ENCODE results near the gene CLEC2A.

DNA sequence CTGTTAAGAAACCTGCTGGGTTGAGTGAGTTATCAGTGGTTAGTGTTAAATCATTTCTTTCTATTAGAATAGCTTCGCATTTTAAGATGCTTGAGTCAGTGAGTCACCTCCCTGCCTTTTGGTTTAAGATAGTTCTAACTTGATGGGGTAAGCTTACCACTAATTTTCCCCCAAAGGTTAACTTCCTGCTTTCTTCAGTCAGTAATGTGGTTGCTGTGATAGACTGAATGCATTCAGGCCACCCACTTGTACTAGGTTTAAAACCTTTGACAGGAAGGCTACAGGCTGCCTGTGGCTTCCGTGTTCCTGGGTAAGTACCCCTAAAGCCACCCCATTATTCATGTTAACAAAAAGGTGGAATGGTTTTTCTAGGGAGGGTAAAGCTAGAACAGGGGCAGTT, 25.3 kb downstream of the CLEC2A start:
- no peak for TF ChIP-seq POLR2A (IDR thresholded peaks at IDR 0.05; ENCODE audit: borderline replicate concordance, extremely low read depth, insufficient read depth, insufficient read length)
- no peak for TF ChIP-seq EZH2 (IDR thresholded peaks at IDR 0.05)
- TF ChIP-seq, protein P1, sequence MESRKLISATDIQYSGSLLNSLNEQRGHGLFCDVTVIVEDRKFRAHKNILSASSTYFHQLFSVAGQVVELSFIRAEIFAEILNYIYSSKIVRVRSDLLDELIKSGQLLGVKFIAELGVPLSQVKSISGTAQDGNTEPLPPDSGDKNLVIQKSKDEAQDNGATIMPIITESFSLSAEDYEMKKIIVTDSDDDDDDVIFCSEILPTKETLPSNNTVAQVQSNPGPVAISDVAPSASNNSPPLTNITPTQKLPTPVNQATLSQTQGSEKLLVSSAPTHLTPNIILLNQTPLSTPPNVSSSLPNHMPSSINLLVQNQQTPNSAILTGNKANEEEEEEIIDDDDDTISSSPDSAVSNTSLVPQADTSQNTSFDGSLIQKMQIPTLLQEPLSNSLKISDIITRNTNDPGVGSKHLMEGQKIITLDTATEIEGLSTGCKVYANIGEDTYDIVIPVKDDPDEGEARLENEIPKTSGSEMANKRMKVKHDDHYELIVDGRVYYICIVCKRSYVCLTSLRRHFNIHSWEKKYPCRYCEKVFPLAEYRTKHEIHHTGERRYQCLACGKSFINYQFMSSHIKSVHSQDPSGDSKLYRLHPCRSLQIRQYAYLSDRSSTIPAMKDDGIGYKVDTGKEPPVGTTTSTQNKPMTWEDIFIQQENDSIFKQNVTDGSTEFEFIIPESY (IDR thresholded peaks at IDR 0.05; ENCODE audit: extremely low read depth, insufficient replicate concordance, low read length) = no peak
- TF ChIP-seq, protein P2, sequence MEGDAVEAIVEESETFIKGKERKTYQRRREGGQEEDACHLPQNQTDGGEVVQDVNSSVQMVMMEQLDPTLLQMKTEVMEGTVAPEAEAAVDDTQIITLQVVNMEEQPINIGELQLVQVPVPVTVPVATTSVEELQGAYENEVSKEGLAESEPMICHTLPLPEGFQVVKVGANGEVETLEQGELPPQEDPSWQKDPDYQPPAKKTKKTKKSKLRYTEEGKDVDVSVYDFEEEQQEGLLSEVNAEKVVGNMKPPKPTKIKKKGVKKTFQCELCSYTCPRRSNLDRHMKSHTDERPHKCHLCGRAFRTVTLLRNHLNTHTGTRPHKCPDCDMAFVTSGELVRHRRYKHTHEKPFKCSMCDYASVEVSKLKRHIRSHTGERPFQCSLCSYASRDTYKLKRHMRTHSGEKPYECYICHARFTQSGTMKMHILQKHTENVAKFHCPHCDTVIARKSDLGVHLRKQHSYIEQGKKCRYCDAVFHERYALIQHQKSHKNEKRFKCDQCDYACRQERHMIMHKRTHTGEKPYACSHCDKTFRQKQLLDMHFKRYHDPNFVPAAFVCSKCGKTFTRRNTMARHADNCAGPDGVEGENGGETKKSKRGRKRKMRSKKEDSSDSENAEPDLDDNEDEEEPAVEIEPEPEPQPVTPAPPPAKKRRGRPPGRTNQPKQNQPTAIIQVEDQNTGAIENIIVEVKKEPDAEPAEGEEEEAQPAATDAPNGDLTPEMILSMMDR (IDR thresholded peaks at IDR 0.05 in 2 of 3, conservative IDR thresholded peaks at IDR 0.05 in 1 of 3; ENCODE audit: borderline replicate concordance in 1 of 3, insufficient read depth in 1 of 3, low read depth in 2 of 3, low read length in 2 of 3) = no peak
- TF ChIP-seq SP1 (IDR thresholded peaks at IDR 0.05; ENCODE audit: low read depth) = no peak
- TF ChIP-seq, protein P3, sequence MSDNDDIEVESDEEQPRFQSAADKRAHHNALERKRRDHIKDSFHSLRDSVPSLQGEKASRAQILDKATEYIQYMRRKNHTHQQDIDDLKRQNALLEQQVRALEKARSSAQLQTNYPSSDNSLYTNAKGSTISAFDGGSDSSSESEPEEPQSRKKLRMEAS (IDR thresholded peaks at IDR 0.05) = no peak
- TF ChIP-seq, protein P4, sequence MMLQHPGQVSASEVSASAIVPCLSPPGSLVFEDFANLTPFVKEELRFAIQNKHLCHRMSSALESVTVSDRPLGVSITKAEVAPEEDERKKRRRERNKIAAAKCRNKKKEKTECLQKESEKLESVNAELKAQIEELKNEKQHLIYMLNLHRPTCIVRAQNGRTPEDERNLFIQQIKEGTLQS (IDR thresholded peaks at IDR 0.05) = no peak
- TF ChIP-seq, protein P5, sequence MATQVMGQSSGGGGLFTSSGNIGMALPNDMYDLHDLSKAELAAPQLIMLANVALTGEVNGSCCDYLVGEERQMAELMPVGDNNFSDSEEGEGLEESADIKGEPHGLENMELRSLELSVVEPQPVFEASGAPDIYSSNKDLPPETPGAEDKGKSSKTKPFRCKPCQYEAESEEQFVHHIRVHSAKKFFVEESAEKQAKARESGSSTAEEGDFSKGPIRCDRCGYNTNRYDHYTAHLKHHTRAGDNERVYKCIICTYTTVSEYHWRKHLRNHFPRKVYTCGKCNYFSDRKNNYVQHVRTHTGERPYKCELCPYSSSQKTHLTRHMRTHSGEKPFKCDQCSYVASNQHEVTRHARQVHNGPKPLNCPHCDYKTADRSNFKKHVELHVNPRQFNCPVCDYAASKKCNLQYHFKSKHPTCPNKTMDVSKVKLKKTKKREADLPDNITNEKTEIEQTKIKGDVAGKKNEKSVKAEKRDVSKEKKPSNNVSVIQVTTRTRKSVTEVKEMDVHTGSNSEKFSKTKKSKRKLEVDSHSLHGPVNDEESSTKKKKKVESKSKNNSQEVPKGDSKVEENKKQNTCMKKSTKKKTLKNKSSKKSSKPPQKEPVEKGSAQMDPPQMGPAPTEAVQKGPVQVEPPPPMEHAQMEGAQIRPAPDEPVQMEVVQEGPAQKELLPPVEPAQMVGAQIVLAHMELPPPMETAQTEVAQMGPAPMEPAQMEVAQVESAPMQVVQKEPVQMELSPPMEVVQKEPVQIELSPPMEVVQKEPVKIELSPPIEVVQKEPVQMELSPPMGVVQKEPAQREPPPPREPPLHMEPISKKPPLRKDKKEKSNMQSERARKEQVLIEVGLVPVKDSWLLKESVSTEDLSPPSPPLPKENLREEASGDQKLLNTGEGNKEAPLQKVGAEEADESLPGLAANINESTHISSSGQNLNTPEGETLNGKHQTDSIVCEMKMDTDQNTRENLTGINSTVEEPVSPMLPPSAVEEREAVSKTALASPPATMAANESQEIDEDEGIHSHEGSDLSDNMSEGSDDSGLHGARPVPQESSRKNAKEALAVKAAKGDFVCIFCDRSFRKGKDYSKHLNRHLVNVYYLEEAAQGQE (IDR thresholded peaks at IDR 0.05; ENCODE audit: low read depth) = no peak
